Heart left ventricle (tissue), 16 donors: ENCODE measurements around the gene VPS26C. TPM values are rescaled to one million over a fixed set of nuclear protein-coding genes. Genes with fewer than 3 reads are reported as not detected.

ENCODE experiments used
- ATAC-seq, 4 donors: fragments of 200-7000 bp; cut with Tn5 transposase; one replicate each; pipeline ENCODE4 v1.9.1; 2020 to 2022; ENCODE audit warnings: moderate library complexity in 4 of 4, mild to moderate bottlenecking in 3 of 4, moderate number of reproducible peaks in 1 of 4
- DNase-seq, 5 donors: peaks; one replicate each; pipeline ENCODE4 v3.0.0-alpha.2; 2020
- H3K27ac ChIP-seq, 12 donors: fragments of 200-600 bp; sonication (generic) in 4 of 12; one replicate each; pipeline versions ENCODE4 v1.5.0 to v1.8.0; 2016 to 2022; ENCODE audit warnings: mild to moderate bottlenecking in 2 of 12
- H3K27me3 ChIP-seq, 9 donors: fragments of 200-600 bp; sonication (generic) in 2 of 9; one replicate each; pipeline versions ENCODE4 v1.5.1 to v1.8.0; 2016 to 2022; ENCODE audit warnings: mild to moderate bottlenecking in 3 of 9
- H3K36me3 ChIP-seq, 9 donors: fragments of 200-600 bp; sonication (generic) in 2 of 9; one replicate each; pipeline versions ENCODE4 v1.5.0 to v1.8.0; 2018 to 2022; ENCODE audit warnings: mild to moderate bottlenecking in 2 of 9
- H3K4me1 ChIP-seq, 12 donors: fragments of 200-600 bp; sonication (generic) in 4 of 12; one replicate each; pipeline versions ENCODE4 v1.5.0 to v1.8.0; 2016 to 2022; ENCODE audit warnings: mild to moderate bottlenecking in 3 of 12
- H3K4me3 ChIP-seq, 12 donors: fragments of 200-600 bp; sonication (generic) in 4 of 12; one replicate each; pipeline versions ENCODE4 v1.5.0 to v1.8.0; 2017 to 2022; ENCODE audit warnings: mild to moderate bottlenecking in 9 of 12, moderate library complexity in 4 of 12
- H3K9me3 ChIP-seq, 12 donors: fragments of 200-600 bp; sonication (generic) in 4 of 12; one replicate each; pipeline versions ENCODE4 v1.5.0 to v1.8.0; 2016 to 2022; ENCODE audit warnings: mild to moderate bottlenecking in 1 of 12
- POLR2A ChIP-seq, 2 donors: fragments of 450-650 bp; IDR thresholded peaks; one replicate each; pipeline ENCODE4 v1.6.1; 2017; ENCODE audit warnings: antibody characterized with exemption in 2 of 2, mild to moderate bottlenecking in 2 of 2, moderate library complexity in 2 of 2
- WGBS, 4 donors: extraction: QIAGEN DNeasy Blood & Tissue Kit in 2 of 4; methylation state at CpG; one replicate each; pipeline versions ENCODE4 v1.1.5 to v1.1.7; 2013 to 2018; 5-methylcytosine and 5-hydroxymethylcytosine counted together
- intact Hi-C, 10 donors: fragments of 100-400 bp; cut with DNase I; formaldehyde crosslinking; loops; one replicate each; pipeline versions ENCODE4 v1.11.1 to v1.14.2; 2022
- polyA plus RNA-seq, 2 donors: library from polyadenylated mRNA; stranded (reverse); fragments of 200-250 nt; gene quantifications; one replicate each; pipeline ENCODE4 v1.2.3, GENCODE V29; 2013
- total RNA-seq, 9 donors: library from RNA; depleted of rRNA in 2 of 9; stranded (reverse); fragments of >200 nt in 2 of 9; fragmentation: NEBNext Ultra II Directional in 3 of 9; extraction: Animal tissue kit (Norgen Biotek cat#: 25700) in 3 of 9; gene quantifications; one replicate each; pipeline versions ENCODE4 v1.1.0 to v1.2.4, GENCODE V29; 2016 to 2023
- TF ChIP-seq, protein P1 (sequence below), 12 donors: fragments of 200-600 bp; sonication (generic) in 4 of 12; IDR thresholded peaks; one replicate each; pipeline versions ENCODE4 v1.5.0 to v1.8.0; 2018 to 2022; ENCODE audit warnings: antibody characterized with exemption in 12 of 12, mild to moderate bottlenecking in 5 of 12
- donor health status: ischemic (EF 13 %, LVEDD 7.1; RV severe dilation, severe dysfunction).
- donor health status: healthy with polysubstance abuse.
- donor health status: DM: no; HTN: yes; CAD: no.
- donor health status: DM: no; HTN: no; CAD: no.
- donor health status: ischemic (EF 25% LVEDD 6.9; RV normal size, moderate dysfunction).
- donor health status: ischemic (EF 25% LVEDD 5.7; RV mildly dilated, moderate dysfunction).
- donor health status: healthy.
- donor health status: DM: yes; HTN: yes; CAD: no.
- donor health status: ischemic (EF 35%, LVEDD 5.7; RV mildly dilated, moderate dysfunction).
- donor health status: nonischemic (EF 11% LVEDD 7.7; RV severe dilation, severe dysfunction).
- donor health status: DM: yes; HTN: yes; CAD: no.
- donor health status: PGD.
- donor health status: ischemic (EF 29% LVEDD 5.4; RV normal size, mild dysfunction).
- donor health status: nonischemic (EF 23%, LVEDD 6.1; RV moderate dilation, normal function).

The VPS26C gene
- total and polyA plus RNA-seq, 11 donors: 18.1 to 88.6 (median 53.5) TPM

GRCh38 chr21:37248298-37248697 lies 18.8 kb downstream of the VPS26C start:
- 87 to 100% (median 96%) methylated on average over 1 of the region's 1 CpG for WGBS, 4 donors
- ATAC-seq: no peak
- Histone ChIP-seq H3K4me3 (no peak overlapping the region), H3K27ac (no peak overlapping the region), H3K27me3 (no peaks in the 10 kb centered on the region), H3K4me1 (peaks cover 0 to 70% (median 18%) of the 10 kb centered on the region in 12 donors), H3K9me3 (no peaks in the 10 kb centered on the region), H3K36me3 (no peaks in the 10 kb centered on the region)
- TF ChIP-seq, protein P1, sequence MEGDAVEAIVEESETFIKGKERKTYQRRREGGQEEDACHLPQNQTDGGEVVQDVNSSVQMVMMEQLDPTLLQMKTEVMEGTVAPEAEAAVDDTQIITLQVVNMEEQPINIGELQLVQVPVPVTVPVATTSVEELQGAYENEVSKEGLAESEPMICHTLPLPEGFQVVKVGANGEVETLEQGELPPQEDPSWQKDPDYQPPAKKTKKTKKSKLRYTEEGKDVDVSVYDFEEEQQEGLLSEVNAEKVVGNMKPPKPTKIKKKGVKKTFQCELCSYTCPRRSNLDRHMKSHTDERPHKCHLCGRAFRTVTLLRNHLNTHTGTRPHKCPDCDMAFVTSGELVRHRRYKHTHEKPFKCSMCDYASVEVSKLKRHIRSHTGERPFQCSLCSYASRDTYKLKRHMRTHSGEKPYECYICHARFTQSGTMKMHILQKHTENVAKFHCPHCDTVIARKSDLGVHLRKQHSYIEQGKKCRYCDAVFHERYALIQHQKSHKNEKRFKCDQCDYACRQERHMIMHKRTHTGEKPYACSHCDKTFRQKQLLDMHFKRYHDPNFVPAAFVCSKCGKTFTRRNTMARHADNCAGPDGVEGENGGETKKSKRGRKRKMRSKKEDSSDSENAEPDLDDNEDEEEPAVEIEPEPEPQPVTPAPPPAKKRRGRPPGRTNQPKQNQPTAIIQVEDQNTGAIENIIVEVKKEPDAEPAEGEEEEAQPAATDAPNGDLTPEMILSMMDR (IDR thresholded peaks at IDR 0.05): no peak
- TF ChIP-seq POLR2A (IDR thresholded peaks at IDR 0.05): no peak
- DNase-seq: no peak
- intact Hi-C loops: no loop called here

DNA sequence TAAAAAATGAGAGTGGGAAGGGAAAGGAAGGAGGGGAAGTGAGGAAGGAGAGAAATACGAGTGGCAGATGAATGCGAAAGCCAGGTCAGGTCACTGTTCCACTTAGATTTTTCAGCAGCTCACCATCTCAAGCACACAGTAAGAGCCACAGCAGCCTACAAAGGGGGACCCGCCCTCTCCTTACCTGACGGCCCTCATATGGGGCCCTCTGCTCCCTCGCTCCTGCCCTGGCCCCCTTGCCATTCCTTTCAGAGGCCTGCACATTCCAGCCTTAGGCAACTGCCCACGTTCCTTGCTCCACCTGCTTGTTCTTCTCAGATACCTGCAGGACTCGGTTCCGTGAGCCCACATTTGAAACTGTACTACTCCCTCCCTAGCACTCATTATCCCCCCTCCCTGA lies 22.0 kb downstream of the VPS26C start:
- H3K4me1 ChIP-seq: peaks cover 0 to 44% (median 15%) of the 10 kb centered on the region in 12 donors
- H3K4me3 ChIP-seq: no peak overlapping the region
- peaks cover 0 to 15% (median 6%) of the 10 kb centered on the region in 9 donors for H3K36me3 ChIP-seq
- 91 to 93% (median 92%) methylated on average over 8 of the region's 8 CpGs for WGBS, 4 donors
- H3K9me3 ChIP-seq: no peaks in the 10 kb centered on the region
- intact Hi-C loops: no loop called here
- no peak for DNase-seq
- no peak overlapping the region for H3K27ac ChIP-seq
- ATAC-seq: no peak
- TF ChIP-seq POLR2A (IDR thresholded peaks at IDR 0.05): no peak
- TF ChIP-seq, protein P1 (IDR thresholded peaks at IDR 0.05): no peak
- H3K27me3 ChIP-seq: no peaks in the 10 kb centered on the region

DNA sequence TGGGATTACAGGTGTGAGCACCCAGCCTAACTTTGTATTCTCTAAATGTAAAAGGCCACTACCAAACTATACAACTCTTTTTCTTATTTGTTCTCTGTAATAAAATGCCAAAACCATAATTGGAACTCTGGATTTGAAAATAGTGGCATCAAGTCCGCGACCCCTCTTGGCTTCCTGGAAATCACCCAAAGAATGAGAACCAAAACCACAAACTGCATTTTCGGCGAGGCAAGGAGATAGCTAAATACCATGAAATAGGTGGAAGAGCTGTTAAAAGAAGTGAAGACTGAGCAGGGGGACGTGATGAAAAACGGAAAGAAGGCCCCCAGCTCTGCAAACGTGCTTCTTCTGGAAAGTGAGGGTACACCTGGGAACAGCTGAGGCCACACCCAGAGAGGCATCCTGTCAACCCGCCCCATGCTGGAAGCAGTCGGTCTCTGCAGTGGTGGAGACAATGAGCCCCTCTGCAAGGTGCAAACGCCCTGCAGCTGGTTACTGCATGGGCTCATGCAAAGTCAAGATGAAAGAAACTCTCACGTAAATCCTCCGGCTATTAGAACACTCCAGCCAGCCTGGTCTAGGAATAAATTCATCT lies 22.5 kb downstream of the VPS26C start:
- DNase-seq (no peak), ATAC-seq (no peak)
- TF ChIP-seq, protein P1 (IDR thresholded peaks at IDR 0.05): no peak
- TF ChIP-seq POLR2A (IDR thresholded peaks at IDR 0.05): no peak
- intact Hi-C loops: no loop called here
- Histone ChIP-seq H3K4me3 (no peak overlapping the region), H3K9me3 (no peaks in the 10 kb centered on the region), H3K4me1 (peaks cover 0 to 41% (median 14%) of the 10 kb centered on the region in 12 donors), H3K36me3 (peaks cover 0 to 21% (median 10%) of the 10 kb centered on the region in 9 donors), H3K27ac (no peak overlapping the region), H3K27me3 (no peaks in the 10 kb centered on the region)
- WGBS, 4 donors: 78 to 89% (median 86%) methylated on average over 12 of the region's 12 CpGs

DNA sequence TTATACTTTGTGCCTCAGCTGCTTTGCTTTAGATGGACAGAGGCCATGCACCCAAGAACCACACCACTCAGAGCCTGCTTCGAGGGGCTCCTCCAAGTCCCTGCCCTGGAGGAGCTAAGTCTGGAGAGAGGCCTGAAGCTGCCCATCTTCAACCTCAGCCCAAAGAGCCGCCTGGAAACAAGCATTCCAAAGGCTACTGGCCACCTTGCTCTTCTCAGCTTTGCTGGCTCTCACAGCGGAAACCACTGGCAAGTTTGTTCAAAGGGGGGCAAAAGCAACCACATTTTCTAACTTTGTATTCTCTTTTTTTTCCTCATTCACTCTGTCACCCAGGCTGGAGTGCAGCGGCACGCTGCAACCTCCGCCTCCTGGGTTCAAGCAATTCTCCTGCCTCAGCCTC lies 23.2 kb downstream of the VPS26C start:
- intact Hi-C loops: no loop called here
- Histone ChIP-seq H3K27ac (no peak overlapping the region), H3K36me3 (peaks cover 0 to 27% (median 17%) of the 10 kb centered on the region in 9 donors), H3K27me3 (no peaks in the 10 kb centered on the region), H3K9me3 (no peaks in the 10 kb centered on the region), H3K4me3 (no peak overlapping the region), H3K4me1 (peaks cover 0 to 34% (median 9%) of the 10 kb centered on the region in 12 donors)
- DNase-seq (no peak), ATAC-seq (no peak)
- WGBS, 4 donors: 93 to 99% (median 98%) methylated on average over 6 of the region's 6 CpGs
- no peak for TF ChIP-seq POLR2A (IDR thresholded peaks at IDR 0.05)
- TF ChIP-seq, protein P1 (IDR thresholded peaks at IDR 0.05): no peak
